Glomerular visceral epithelial cell (primary cell): Measurements from ENCODE around the gene GRWD1.
A peak's percentile ranks its signal among the peaks of the same experiment; 100 is the strongest.

Source experiments
- DNase-seq: peaks from one replicate; pipeline ENCODE4 v3.0.0-alpha.2; 2016; ENCODE audit errors: extremely low spot score

Gene GRWD1

GRCh38 chr19:48456864-48457263 is 11.1 kb downstream of the GRWD1 start:
- DNase-seq: no peak

- no peak for DNase-seq
These were observed 12.2 kb downstream of the GRWD1 start for GRCh38 chr19:48458016-48458415.

DNA sequence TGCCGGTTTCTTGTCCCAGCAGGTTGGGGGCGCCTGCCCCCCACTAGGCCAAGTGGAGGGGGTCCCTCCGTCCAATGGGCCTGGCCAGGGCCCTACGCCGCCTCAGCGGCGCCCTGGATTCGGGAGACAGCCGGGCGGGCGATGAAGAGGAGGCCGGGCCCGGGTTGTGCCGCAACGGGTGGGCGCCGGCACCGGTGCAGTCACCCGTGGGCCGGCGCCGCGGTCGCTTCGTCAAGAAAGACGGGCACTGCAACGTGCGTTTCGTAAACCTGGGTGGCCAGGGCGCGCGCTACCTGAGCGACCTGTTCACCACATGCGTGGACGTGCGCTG is 15.8 kb downstream of the GRWD1 start:
- DNase-seq: no peak

DNA sequence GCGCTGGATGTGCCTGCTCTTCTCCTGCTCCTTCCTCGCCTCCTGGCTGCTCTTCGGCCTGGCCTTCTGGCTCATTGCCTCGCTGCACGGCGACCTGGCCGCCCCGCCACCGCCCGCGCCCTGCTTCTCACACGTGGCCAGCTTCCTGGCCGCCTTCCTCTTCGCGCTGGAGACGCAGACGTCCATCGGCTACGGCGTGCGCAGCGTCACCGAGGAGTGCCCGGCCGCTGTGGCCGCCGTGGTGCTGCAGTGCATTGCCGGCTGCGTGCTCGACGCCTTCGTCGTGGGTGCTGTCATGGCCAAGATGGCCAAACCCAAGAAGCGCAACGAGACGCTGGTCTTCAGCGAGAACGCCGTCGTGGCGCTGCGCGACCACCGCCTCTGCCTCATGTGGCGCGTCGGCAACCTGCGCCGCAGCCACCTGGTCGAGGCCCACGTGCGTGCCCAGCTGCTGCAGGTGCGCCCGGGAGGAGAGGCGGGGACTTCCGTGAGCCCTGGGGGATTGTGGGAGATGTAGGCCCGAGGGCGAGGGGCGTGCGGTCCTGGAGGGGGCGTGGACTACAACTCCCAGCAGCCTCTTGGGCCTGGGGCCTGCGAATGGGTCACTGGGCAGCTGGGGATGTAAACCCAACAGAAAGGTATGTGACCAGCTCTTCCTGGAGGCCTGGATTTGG is 16.3 kb downstream of the GRWD1 start:
- DNase-seq: no peak

GRCh38 chr19:48465215-48465614 is 19.4 kb downstream of the GRWD1 start:
- DNase-seq: no peak

DNA sequence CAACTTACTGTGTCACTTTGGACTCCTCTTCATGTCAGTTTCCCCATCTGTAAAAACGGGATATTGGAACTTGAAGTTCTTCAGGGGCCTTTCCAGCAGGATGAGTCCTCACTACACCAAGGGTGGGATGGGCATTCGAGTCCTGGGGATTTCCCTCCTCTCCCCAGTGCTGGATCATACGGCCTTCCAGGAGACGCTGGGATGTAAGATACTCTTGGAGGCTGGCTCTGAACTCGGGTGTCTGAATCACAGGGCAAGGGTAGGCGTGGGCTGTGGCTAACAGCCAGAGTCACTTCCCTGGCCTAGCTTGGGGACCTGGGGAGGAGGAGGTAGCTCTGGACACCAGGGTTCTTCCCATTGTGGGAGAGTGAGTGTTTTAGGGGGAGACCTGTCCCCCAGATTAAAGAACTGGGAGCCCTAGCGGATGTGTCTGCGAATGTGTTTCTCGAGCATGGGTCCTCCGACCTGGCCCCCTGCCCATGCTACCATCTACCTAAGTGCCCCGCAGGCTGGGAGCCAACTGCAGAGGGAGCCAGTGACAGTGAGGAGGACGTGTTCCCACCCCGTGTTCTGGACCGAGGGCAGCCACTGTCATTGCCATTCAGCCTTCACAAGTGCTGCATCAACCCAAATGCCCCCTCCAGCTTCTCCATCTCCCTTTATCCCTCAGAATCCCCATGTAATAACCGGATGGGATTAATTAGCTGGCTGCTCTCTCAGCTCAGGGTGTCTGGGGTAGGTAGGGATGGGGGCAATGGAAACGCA is 21.0 kb downstream of the GRWD1 start:
- DNase-seq: peak; percentile 62

DNA sequence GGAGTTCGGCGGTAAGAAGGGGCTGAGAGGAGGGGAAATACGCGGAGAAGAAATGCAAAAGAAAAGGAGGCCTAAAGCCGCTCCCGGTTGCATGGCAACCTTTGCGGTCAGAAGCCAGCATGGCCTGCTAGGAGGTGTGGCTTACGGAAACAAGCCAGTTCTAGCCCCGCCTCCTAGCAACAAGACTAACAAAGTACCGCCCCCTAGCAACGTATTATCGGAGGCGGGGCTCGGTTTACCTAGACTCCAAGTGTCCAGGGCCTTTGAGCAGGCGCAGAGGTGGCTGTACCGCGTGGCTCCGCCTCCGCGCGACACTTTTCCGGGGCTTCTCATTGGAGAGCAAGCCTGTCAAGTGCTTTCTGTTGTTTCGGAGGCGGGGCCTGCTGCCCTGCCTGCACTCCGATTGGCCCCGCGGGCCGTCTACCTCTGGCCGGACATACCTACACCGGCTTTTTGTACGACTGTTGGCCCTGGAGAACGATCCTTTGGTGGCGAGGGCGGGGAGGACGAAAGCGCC is 23.0 kb downstream of the GRWD1 start:
- DNase-seq: peak; percentile 100

GRCh38 chr19:48469289-48469881 is 23.6 kb downstream of the GRWD1 start, which contains the start of gene CYTH2:
Gene CYTH2 (plus strand): TSS chr19:48469369. CDS start chr19:48469508, 139 bp downstream.
- peak; percentile 87 for DNase-seq

GRCh38 chr19:48469934-48470680 is 24.3 kb downstream of the GRWD1 start:
- no peak for DNase-seq

DNA sequence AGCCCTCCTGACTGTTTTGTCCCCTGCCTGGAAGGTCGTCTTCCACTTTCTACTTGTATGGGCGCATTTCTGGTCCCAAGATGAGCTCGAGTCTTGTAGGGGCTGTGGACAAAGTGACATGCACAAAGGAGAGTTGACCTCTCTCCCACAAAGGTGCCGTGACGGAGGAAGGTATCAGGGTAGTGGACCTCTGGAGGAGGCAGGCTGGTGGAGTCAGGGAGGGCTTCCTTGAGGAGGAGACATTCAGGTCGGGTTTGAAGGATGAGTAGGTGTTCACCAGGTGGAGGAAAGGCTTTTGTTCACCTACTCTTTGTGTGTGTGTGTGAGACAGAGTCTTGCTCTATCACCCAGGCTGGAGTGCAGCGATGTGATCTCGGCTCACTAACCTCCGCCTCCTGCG is 25.1 kb downstream of the GRWD1 start:
- DNase-seq: no peak

DNA sequence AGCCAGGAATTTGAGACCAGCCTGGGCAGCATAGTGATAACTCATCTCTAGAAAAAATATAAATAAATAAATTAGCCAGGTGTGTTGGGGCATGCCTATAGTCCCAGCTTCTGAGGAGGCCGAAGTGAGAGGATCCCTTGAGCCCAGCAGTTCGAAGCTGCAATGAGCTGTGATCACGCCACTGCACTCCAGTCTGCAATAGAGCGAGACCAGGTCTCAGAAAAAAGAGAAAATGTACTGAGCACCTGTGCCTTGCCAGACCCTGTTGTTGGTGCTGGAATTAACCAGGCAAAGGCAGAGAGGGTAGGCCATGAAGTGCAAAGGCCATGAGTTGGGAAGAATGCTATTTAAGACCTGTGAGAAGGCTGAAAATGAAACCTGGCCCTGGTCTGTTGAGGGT is 26.1 kb downstream of the GRWD1 start:
- no peak for DNase-seq

DNA sequence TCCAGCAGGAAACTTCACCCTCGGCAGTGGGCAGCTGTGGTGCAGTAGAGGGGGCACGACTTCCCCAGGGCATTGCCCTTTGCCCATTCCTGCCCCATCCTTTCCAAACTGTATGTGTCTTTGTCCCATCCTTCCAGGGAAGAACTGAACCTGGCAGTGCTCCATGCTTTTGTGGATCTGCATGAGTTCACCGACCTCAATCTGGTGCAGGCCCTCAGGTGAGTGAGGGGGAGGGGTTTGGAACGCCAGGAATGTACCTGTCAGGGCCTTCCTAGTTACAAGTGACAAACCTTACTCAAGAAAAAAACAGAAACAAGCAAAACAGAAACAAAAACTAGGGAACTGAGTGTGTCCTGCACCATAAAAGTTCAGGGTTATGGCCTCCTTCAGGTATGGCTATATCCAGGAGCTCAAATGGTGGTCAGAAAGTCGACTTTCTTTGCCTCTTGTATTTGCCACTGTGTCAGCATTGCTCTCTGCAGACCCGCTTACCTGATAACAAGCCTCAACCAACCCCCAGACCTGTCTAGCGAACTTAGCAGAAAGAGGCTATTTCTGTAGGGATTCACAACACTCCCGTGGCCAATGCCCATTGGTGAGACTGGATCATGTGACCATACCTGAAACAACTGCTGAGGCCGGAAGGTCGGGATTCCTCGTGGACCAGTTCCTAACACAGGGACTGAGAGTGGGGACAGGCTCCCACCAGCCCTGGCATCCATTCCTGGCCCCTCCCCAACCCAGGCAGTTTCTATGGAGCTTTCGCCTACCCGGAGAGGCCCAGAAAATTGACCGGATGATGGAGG is 27.6 kb downstream of the GRWD1 start:
- DNase-seq: no peak

DNA sequence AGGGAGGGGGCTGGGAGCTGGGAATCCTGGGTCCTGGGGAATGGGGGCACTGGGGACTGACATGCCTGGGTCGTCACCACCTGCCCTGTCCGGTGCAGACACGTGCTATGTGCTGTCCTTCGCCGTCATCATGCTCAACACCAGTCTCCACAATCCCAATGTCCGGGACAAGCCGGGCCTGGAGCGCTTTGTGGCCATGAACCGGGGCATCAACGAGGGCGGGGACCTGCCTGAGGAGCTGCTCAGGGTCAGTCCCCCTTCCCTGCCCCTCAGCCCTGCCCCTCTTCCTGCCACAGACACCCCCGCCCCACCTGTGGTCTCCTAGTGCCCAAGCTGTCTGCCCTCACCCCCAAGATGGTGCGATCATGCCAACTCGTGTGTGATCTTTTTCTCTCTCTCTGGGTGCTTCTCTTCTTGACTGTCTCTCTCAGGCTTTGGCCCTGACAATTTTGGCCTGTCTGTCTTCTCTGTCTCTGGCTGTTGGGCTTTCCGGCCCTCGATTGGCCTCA is 28.4 kb downstream of the GRWD1 start:
- no peak for DNase-seq

DNA sequence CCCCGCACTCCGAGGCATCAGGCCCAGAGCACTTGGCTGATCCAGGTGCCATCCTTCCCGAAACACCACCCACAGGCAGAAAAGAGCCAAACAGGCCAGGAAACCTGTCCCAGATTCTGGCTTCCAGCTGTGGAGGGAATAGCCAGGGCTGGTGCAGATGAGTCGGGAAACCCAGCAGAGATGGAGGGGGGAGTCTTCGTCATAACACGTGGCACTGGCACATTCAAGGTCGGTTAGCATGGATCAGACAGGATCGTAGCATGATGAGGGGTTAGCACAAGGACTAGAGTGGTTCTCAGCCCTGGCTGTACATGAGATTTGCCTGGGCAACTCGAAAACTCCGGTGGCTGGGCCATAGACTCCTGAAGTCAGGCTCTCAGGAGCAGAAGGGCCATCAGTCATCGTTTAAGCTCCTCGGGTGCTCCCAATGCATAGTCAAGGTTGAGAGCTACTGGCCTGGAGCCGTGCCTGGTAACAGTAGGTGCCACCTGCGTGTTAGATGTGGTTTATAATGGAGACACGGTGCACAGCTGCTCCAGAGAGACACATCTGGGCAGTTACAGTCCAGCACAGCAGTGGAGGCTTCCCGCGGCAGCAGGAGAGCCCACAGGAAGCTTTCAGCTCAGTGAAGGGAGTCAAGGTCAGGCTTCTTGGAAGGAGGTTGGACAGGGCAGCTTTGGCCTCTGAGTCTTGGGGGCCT is 29.7 kb downstream of the GRWD1 start:
- DNase-seq: no peak

DNA sequence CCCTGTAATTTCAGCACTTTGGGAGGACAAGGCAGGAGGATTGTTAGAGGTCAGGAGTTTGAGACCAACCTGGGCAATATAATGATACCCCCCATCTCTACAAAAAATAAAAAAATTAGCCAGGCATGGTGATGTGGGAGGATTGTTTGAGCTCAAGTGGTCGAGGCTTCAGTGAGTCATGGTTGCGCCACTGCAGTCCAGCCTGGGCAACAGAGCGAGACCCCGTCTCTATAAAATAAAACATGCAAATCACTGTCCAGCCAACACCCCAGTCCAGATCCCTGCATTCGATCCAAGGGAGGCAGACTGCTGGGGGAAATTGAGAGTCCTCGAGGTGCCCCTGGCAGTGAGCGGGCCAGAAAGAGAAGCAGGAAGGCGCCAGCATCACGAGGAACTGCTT is 30.4 kb downstream of the GRWD1 start:
- DNase-seq: no peak

- no peak for DNase-seq
These were observed 31.4 kb downstream of the GRWD1 start for GRCh38 chr19:48477067-48477685.

DNA sequence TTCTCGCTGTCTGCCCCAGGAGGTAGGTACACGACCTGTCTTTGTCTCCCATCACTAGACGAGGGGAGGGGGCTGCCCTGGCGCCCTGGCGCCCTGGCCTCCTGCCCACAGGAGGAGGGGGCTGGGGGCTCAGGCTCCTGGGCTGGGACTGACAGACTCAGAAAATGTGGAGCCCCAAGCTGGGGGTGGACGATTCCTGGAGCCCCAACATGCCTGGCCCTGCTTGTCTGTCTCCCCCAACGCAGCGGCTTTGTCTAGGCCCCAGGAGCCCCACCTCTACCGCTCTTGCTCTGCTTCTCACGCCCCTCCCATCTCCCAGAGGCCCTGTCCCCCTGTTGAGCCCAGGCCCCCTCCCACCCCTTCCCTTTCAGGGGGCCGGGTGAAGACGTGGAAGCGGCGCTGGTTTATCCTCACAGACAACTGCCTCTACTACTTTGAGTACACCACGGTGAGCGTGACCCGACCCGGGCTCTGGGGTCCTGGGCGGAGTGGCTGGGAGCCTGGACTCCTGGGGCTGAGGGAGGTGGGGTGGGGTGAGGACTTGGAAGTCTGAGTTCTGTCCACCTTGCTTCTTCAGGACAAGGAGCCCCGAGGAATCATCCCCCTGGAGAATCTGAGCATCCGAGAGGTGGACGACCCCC is 32.0 kb downstream of the GRWD1 start:
- no peak for DNase-seq

DNA sequence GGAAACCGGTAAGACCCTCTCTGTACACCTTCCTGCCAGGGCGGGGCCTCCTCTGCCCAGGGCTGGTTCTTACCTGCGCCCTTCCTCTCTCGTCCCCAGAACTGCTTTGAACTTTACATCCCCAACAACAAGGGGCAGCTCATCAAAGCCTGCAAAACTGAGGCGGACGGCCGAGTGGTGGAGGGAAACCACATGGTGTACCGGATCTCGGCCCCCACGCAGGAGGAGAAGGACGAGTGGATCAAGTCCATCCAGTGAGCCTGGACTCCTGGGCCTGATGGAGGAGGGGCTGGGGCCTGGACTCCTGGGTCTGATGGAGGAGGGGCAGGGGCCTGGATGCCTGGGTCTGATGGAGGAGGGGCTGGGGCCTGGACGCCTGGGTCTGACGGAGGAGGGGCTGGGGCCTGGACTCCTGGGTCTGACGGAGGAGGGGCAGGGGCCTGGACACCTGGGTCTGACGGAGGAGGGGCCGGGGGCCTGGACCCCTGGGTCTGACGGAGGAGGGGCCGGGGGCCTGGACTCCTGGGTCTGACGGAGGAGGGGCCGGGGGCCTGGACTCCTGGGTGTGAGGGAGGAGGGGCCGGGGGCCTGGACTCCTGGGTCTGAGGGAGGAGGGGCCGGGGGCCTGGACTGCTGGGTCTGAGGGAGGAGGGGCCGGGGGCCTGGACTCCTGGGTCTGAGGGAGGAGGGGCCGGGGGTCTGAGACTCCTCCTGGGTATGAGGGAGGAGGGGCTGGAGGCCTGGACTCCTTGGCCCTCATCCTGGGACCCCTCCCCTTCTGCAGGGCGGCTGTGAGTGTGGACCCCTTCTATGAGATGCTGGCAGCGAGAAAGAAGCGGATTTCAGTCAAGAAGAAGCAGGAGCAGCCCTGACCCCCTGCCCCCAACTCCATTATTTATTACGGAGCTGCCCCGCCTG is 32.8 kb downstream of the GRWD1 start:
- no peak for DNase-seq
